IMR-90 (cell line): ENCODE measurements around the gene TMEM163. TPM values are rescaled to one million over a fixed set of nuclear protein-coding genes. Genes with fewer than 3 reads are reported as not detected.

Source experiments
- ATAC-seq: fragments of 200-7000 bp; cut with Tn5 transposase; 2 replicates; pipeline ENCODE4 v1.9.1; 2020; ENCODE audit warnings: low read depth, mild to moderate bottlenecking, moderate library complexity
- BruUV-seq: library from RNA; stranded (reverse); fragments of 400-500 nt; replicated peaks from 2 replicates; lab custom pipeline; 2021; lab: Mats Ljungman, UMichigan
- CTCF ChIA-PET: fragments of 300-600 bp; formaldehyde crosslinking; extraction: SDS; loops from one replicate; lab custom pipeline; 2021; ENCODE audit warnings: antibody characterized with exemption; lab: Yijun Ruan, JAX
- POLR2A ChIA-PET: fragments of 300-600 bp; sonication (Branson Sonifier 250); formaldehyde crosslinking; loops from one replicate; lab custom pipeline; 2022; ENCODE audit warnings: antibody characterized with exemption; ENCODE audit not compliant: unreplicated experiment; lab: Charles Lee
- DNase-seq: peaks from one replicate; pipeline ENCODE4 v3.0.0; 2013
- H2AFZ ChIP-seq: replicated peaks from 2 replicates; pipeline ENCODE3; 2013; ENCODE audit warnings: low read length, mild to moderate bottlenecking; ENCODE audit not compliant: poor library complexity
- H2AK5ac ChIP-seq: 2 replicates; pipeline ENCODE4 v1.6.1; 2013; ENCODE audit warnings: low read depth, low read length, inconsistent platforms
- H2AK9ac ChIP-seq: replicated peaks from 2 replicates; pipeline ENCODE3; 2013; ENCODE audit warnings: mild to moderate bottlenecking, low read depth, low read length, moderate library complexity; ENCODE audit not compliant: poor library complexity
- H2BK120ac ChIP-seq: 2 replicates; pipeline ENCODE4 v1.6.1; 2013; ENCODE audit warnings: low read depth, low read length, inconsistent platforms
- H2BK15ac ChIP-seq: 3 replicates; pipeline ENCODE4 v1.6.1; 2013; ENCODE audit warnings: low read depth, low read length, inconsistent platforms
- H2BK20ac ChIP-seq: 2 replicates; pipeline ENCODE4 v1.6.1; 2013; ENCODE audit warnings: low read depth, mild to moderate bottlenecking, inconsistent platforms, low read length, moderate library complexity
- H2BK5ac ChIP-seq: 2 replicates; pipeline ENCODE4 v1.6.1; 2013; ENCODE audit warnings: mild to moderate bottlenecking, low read depth, low read length, inconsistent platforms; ENCODE audit not compliant: poor library complexity, severe bottlenecking
- H3K14ac ChIP-seq: replicated peaks from 2 replicates; pipeline ENCODE4 v1.6.1; 2013; ENCODE audit warnings: low read depth, low read length, inconsistent platforms
- H3K18ac ChIP-seq: 2 replicates; pipeline ENCODE4 v1.6.1; 2013; ENCODE audit warnings: low read depth, low read length, control low read depth
- H3K23ac ChIP-seq: 2 replicates; pipeline ENCODE4 v1.6.1; 2013; ENCODE audit warnings: low read depth, low read length, inconsistent platforms
- H3K27ac ChIP-seq: 2 replicates; pipeline ENCODE4 v1.5.1; 2013; ENCODE audit warnings: mild to moderate bottlenecking, control low read depth, low read length; ENCODE audit not compliant: insufficient read depth
- H3K27me3 ChIP-seq: 2 replicates; pipeline ENCODE4 v1.6.1; 2013; ENCODE audit warnings: low read length; ENCODE audit not compliant: control insufficient read depth, insufficient read depth
- H3K36me3 ChIP-seq: 2 replicates; pipeline ENCODE4 v1.6.1; 2013; ENCODE audit warnings: low read length, mixed read lengths; ENCODE audit not compliant: control insufficient read depth, insufficient read depth
- H3K4ac ChIP-seq: 2 replicates; pipeline ENCODE4 v1.6.1; 2013; ENCODE audit warnings: low read depth, low read length, inconsistent platforms
- H3K4me1 ChIP-seq: 2 replicates; pipeline ENCODE4 v1.6.1; 2013; ENCODE audit warnings: low read length, mixed read lengths; ENCODE audit not compliant: control insufficient read depth, insufficient read depth
- H3K4me2 ChIP-seq: 2 replicates; pipeline ENCODE4 v1.6.1; 2013; ENCODE audit warnings: low read depth, mild to moderate bottlenecking, control low read depth, low read length, moderate library complexity
- H3K4me3 ChIP-seq: 2 replicates; pipeline ENCODE4 v1.5.1; 2013; ENCODE audit warnings: low read depth, mild to moderate bottlenecking, control low read depth, low read length, moderate library complexity; ENCODE audit not compliant: insufficient read depth
- H3K56ac ChIP-seq: 2 replicates; pipeline ENCODE4 v1.6.1; 2013; ENCODE audit warnings: low read length, inconsistent platforms; ENCODE audit not compliant: insufficient read depth; ENCODE audit errors: extremely low read depth
- H3K79me1 ChIP-seq, 2 experiments: 2 replicates each; pipeline ENCODE4 v1.6.1; 2013; ENCODE audit warnings: low read length in 2 of 2, inconsistent platforms in 1 of 2, low read depth in 1 of 2
- H3K9ac ChIP-seq: 2 replicates; pipeline ENCODE4 v1.6.1; 2013; ENCODE audit warnings: low read depth, low read length, control low read depth
- H3K9me1 ChIP-seq: 2 replicates; pipeline ENCODE4 v1.6.1; 2013; ENCODE audit warnings: low read length, inconsistent platforms; ENCODE audit not compliant: insufficient read depth
- H3K9me3 ChIP-seq: 2 replicates; pipeline ENCODE4 v1.6.1; 2013; ENCODE audit warnings: low read length; ENCODE audit not compliant: control insufficient read depth, insufficient read depth
- H4K20me1 ChIP-seq: 2 replicates; pipeline ENCODE4 v1.6.1; 2013; ENCODE audit warnings: low read length, inconsistent platforms; ENCODE audit not compliant: insufficient read depth
- H4K5ac ChIP-seq: 2 replicates; pipeline ENCODE4 v1.6.1; 2013; ENCODE audit warnings: mild to moderate bottlenecking, low read depth, low read length, control low read depth
- H4K8ac ChIP-seq, 2 experiments: 2 replicates each; pipeline ENCODE4 v1.6.1; 2013; ENCODE audit warnings: low read depth in 2 of 2, low read length in 2 of 2, control low read depth in 1 of 2, inconsistent platforms in 1 of 2
- H4K91ac ChIP-seq: 2 replicates; pipeline ENCODE4 v1.6.1; 2013; ENCODE audit warnings: low read depth, low read length, inconsistent platforms; ENCODE audit not compliant: insufficient read depth
- CEBPB ChIP-seq: IDR thresholded peaks from 2 replicates; pipeline ENCODE4 v1.6.1; 2012; ENCODE audit warnings: low read depth, low read length, improper control_type of control experiment
- CHD1 ChIP-seq: IDR thresholded peaks from 2 replicates; pipeline ENCODE4 v1.6.1; 2012; ENCODE audit warnings: low read depth, low read length, improper control_type of control experiment
- FOS ChIP-seq: fragments of 150-350 bp; IDR thresholded peaks from 2 replicates; pipeline ENCODE4 v1.6.1; 2016; ENCODE audit warnings: low read depth, low read length
- NFE2L2 ChIP-seq: fragments of 150-350 bp; IDR thresholded peaks from 2 replicates; pipeline ENCODE4 v1.6.1; 2016; ENCODE audit warnings: low read depth, mild to moderate bottlenecking, low read length
- RFX5 ChIP-seq: IDR thresholded peaks from 2 replicates; pipeline ENCODE4 v1.8.0; 2012; ENCODE audit warnings: low read depth, mild to moderate bottlenecking, low read length, moderate library complexity
- whole genome bisulfite sequencing, 2 experiments: methylation state at CpG; one replicate each; pipeline versions ENCODE4 v1.1.5 to v1.1.7; 2013; ENCODE audit warnings: missing lambda C conversion rate in 2 of 2; ENCODE audit not compliant: insufficient read length in 1 of 2; ENCODE audit errors: extremely low coverage in 2 of 2; 5-methylcytosine and 5-hydroxymethylcytosine counted together
- dilution Hi-C: fragments of 300-500 bp; cut with HindIII; formaldehyde crosslinking; loops from one replicate; pipeline ENCODE4 v1.14.3; 2018; ENCODE audit warnings: low sequenced_read_pairs; ENCODE audit not compliant: unreplicated experiment
- in situ Hi-C: fragments of 300-500 bp; cut with MboI; formaldehyde crosslinking; loops from 3 replicates; pipeline ENCODE4 v1.14.3; 2019; ENCODE audit warnings: low sequenced_read_pairs, inconsistent platforms, mixed read lengths
- intact Hi-C: fragments of 100-400 bp; cut with micrococcal nuclease; formaldehyde crosslinking; loops from 2 replicates; pipeline ENCODE4 v1.10.0; 2022
- polyA plus RNA-seq, 3 experiments: library from polyadenylated mRNA; depleted of rRNA; stranded (reverse); fragments of >200 nt; gene quantifications; 2 replicates each; pipeline ENCODE4 v1.2.3, GENCODE V29; 2012; ENCODE audit warnings: low replicate concordance in 1 of 3
- total RNA-seq: library from RNA; depleted of rRNA; stranded (reverse); fragments of >200 nt; gene quantifications from 2 replicates; pipeline ENCODE4 v1.2.3, GENCODE V29; 2012

TMEM163 gene
- total and polyA plus RNA-seq, 2 of the 4 experiments (the other 2 are of a cell fraction), result not detected

DNA sequence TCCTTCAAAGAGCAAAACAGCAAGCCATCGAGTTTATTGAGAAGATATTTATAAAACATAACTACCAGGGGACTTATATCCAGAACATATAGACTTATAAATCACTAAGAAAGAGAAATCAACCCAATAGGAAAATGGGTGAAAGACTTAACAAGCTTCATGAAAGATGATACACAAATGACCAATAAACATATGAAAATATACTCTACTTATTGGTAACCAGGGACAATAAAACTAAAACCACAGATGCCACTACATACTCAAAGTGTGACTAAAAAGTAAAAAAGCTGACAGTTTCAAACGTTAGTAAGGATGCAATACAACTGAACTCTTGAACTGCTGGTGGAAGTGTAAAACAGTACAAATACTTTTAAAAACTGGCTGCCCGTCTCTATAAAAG lies 154.3 kb downstream of the TMEM163 start:
- H2AFZ ChIP-seq, result no peak overlapping the region
- H3K4ac ChIP-seq, result no peak overlapping the region
- H3K79me1 ChIP-seq, result no peaks in the 10 kb centered on the region
- no peaks in the 10 kb centered on the region for H3K9me3 ChIP-seq
- H3K9ac ChIP-seq, result no peak overlapping the region
- H3K27me3 ChIP-seq, result peaks cover under 1% of the 10 kb centered on the region
- H4K8ac ChIP-seq, result no peak overlapping the region
- no peaks in the 10 kb centered on the region for H3K4me1 ChIP-seq
- POLR2A ChIA-PET, result no interaction called here
- no peak overlapping the region for H3K18ac ChIP-seq
- no peak overlapping the region for H2AK5ac ChIP-seq
- no TSS peak for BruUV-seq
- no peaks in the 10 kb centered on the region for H4K20me1 ChIP-seq
- no peak overlapping the region for H3K27ac ChIP-seq
- no peak overlapping the region for H3K23ac ChIP-seq
- no peak for DNase-seq
- no peak overlapping the region for H3K56ac ChIP-seq
- intact Hi-C loops, result no loop called here
- no CpG with 5 or more reads among the region's 3 CpGs for WGBS, 2 experiments
- no peaks in the 10 kb centered on the region for H3K36me3 ChIP-seq
- no peak for ATAC-seq
- no peak overlapping the region for H2BK15ac ChIP-seq
- in situ Hi-C loops, result no loop called here
- H2BK120ac ChIP-seq, result no peak overlapping the region
- TF ChIP-seq CEBPB, result no peak
- no peak for TF ChIP-seq CHD1
- TF ChIP-seq FOS, result no peak
- TF ChIP-seq RFX5, result no peak
- TF ChIP-seq NFE2L2, result no peak
- CTCF ChIA-PET, result no interaction called here
- dilution Hi-C loops, result no loop called here
- H2BK20ac ChIP-seq, result no peak overlapping the region
- no peak overlapping the region for H2BK5ac ChIP-seq
- H2AK9ac ChIP-seq, result no peak overlapping the region
- no peak overlapping the region for H3K4me2 ChIP-seq
- H3K4me3 ChIP-seq, result no peak overlapping the region
- no peaks in the 10 kb centered on the region for H3K9me1 ChIP-seq
- H4K5ac ChIP-seq, result no peak overlapping the region
- H3K14ac ChIP-seq, result no peak overlapping the region
- no peak overlapping the region for H4K91ac ChIP-seq
